GM12878 (cell line): ENCODE data around the gene SETBP1. TPM values are rescaled to one million over a fixed set of nuclear protein-coding genes. Genes with fewer than 3 reads are reported as not detected.

Experiments used
- BHLHE40 ChIP-seq, 2 experiments: fragments of 450-650 bp in 1 of 2; IDR thresholded peaks; 2 replicates each; pipeline ENCODE4 v1.6.1; 2011 to 2017; ENCODE audit warnings: low read depth in 2 of 2, borderline replicate concordance in 1 of 2, improper control_type of control experiment in 1 of 2, low read length in 1 of 2, mild to moderate bottlenecking in 1 of 2
- EGR1 ChIP-seq, 2 experiments: IDR thresholded peaks; 1 replicate in 1 of 2; 2 replicates in 1 of 2; pipeline ENCODE4 v1.6.1; 2011 to 2012; ENCODE audit warnings: low read depth in 2 of 2, low read length in 2 of 2, borderline replicate concordance in 1 of 2, mild to moderate bottlenecking in 1 of 2, moderate library complexity in 1 of 2
- ETV6 ChIP-seq, 2 experiments: fragments of 450-650 bp in 1 of 2; IDR thresholded peaks in 1 of 2; conservative IDR thresholded peaks in 1 of 2; 2 replicates each; pipeline ENCODE4 v1.6.1; 2014; ENCODE audit warnings: antibody characterized with exemption in 1 of 2, borderline replicate concordance in 1 of 2, low read depth in 1 of 2, mild to moderate bottlenecking in 1 of 2, moderate library complexity in 1 of 2
- GABPA ChIP-seq: IDR thresholded peaks from 2 replicates; pipeline ENCODE4 v1.6.1; 2014; ENCODE audit warnings: antibody characterized with exemption, low read depth, mild to moderate bottlenecking, inconsistent platforms
- JUNB ChIP-seq: IDR thresholded peaks from 2 replicates; pipeline ENCODE4 v1.6.1; 2016; ENCODE audit warnings: antibody characterized with exemption, mild to moderate bottlenecking
- PAX8 ChIP-seq: fragments of 450-650 bp; IDR thresholded peaks from 2 replicates; pipeline ENCODE4 v1.6.1; 2017; ENCODE audit warnings: mild to moderate bottlenecking, moderate library complexity
- RAD51 ChIP-seq: fragments of 450-650 bp; IDR thresholded peaks from 2 replicates; pipeline ENCODE4 v1.6.1; 2016; ENCODE audit warnings: moderate library complexity, mild to moderate bottlenecking, inconsistent platforms
- RB1 ChIP-seq: fragments of 450-650 bp; formaldehyde crosslinking; IDR thresholded peaks from 2 replicates; pipeline ENCODE4 v1.6.1; 2017; ENCODE audit warnings: mild to moderate bottlenecking, borderline replicate concordance
- RCOR1 ChIP-seq: conservative IDR thresholded peaks from 2 replicates; pipeline ENCODE4 v1.6.1; 2012; ENCODE audit warnings: low read depth, low read length, improper control_type of control experiment
- RELB ChIP-seq: fragments of 450-650 bp; IDR thresholded peaks from 2 replicates; pipeline ENCODE4 v1.6.1; 2017; ENCODE audit warnings: low read depth, mild to moderate bottlenecking, moderate library complexity
- SUZ12 ChIP-seq: fragments of 200-600 bp; sonication (generic); IDR thresholded peaks from one replicate; pipeline ENCODE4 v1.6.1; 2018; ENCODE audit warnings: antibody characterized with exemption, mild to moderate bottlenecking; ENCODE audit not compliant: unreplicated experiment
- TBL1XR1 ChIP-seq: IDR thresholded peaks from 2 replicates; pipeline ENCODE4 v1.6.1; 2012; ENCODE audit warnings: low read depth, low read length, improper control_type of control experiment
- TCF3 ChIP-seq: IDR thresholded peaks from 2 replicates; pipeline ENCODE4 v1.6.1; 2012; ENCODE audit warnings: low read depth, mild to moderate bottlenecking, low read length, borderline replicate concordance; ENCODE audit not compliant: insufficient read depth
- YY1 ChIP-seq: IDR thresholded peaks from 2 replicates; pipeline ENCODE4 v1.6.1; 2011; ENCODE audit warnings: low read depth, mild to moderate bottlenecking, low read length
- ZBTB11 ChIP-seq: fragments of 450-650 bp; formaldehyde crosslinking; IDR thresholded peaks from 2 replicates; pipeline ENCODE4 v1.5.0; 2022; ENCODE audit warnings: mild to moderate bottlenecking, missing genetic modification characterization
- ZNF207 ChIP-seq: fragments of 450-650 bp; IDR thresholded peaks from 2 replicates; pipeline ENCODE4 v1.6.1; 2014; ENCODE audit warnings: antibody characterized with exemption, mild to moderate bottlenecking, borderline replicate concordance
- ZNF687 ChIP-seq: fragments of 450-650 bp; IDR thresholded peaks from 2 replicates; pipeline ENCODE4 v1.6.1; 2017; ENCODE audit warnings: mild to moderate bottlenecking, moderate library complexity
- polyA plus RNA-seq, 11 experiments: library from polyadenylated mRNA; depleted of rRNA in 4 of 11; unstranded in 6 of 11; stranded (reverse) in 5 of 11; fragments of >200 nt; fragmentation: Nextera tagmentation in 4 of 11; fragmentation: Illumina TruSeq in 1 of 11; extraction: Ambion mirVana in 4 of 11; extraction: Trizol in 1 of 11; gene quantifications; 1 replicate in 1 of 11; 2 replicates in 10 of 11; pipeline versions ENCODE4 v1.2.1 to v1.2.3, GENCODE V29; 2011 to 2016; ENCODE audit warnings: inconsistent platforms in 2 of 11, missing spikeins in 2 of 11, low read depth in 1 of 11
- total RNA-seq, 4 experiments: library from RNA; depleted of rRNA in 3 of 4; stranded (reverse); fragments of >200 nt in 3 of 4; fragmentation: Illumina TruSeq in 1 of 4; extraction: Trizol in 1 of 4; gene quantifications; 2 replicates each; pipeline versions ENCODE4 v1.2.1 to v1.2.3, GENCODE V29; 2013 to 2021

Gene SETBP1
- total and polyA plus RNA-seq, 10 of the 15 experiments (the other 5 are each of a cell fraction or from before 2014, with no cell fraction given), result 0.99 to 29.7 (median 8.3) TPM

GRCh38 chr18:44709307-44710126 is 28.8 kb downstream of the SETBP1 start (continued):
- TF ChIP-seq ZNF687 (no peak), PAX8 (no peak), GABPA (no peak; the same call in 1 of the 2 replicates), ZBTB11 (no peak), SUZ12 (no peak), RELB (peak; percentile 77), YY1 (no peak), ZNF207 (no peak), EGR1 (IDR thresholded peaks at IDR 0.05; ENCODE audit: borderline replicate concordance in 1 of 2, low read depth in 2 of 2, low read length in 2 of 2) (peak in 1 of 2 experiments; percentile 32; a peak in 1 of 3 replicates), BHLHE40 (IDR thresholded peaks at IDR 0.05; ENCODE audit: borderline replicate concordance in 1 of 2, low read depth in 2 of 2, low read length in 1 of 2) (no peak), ETV6 (conservative IDR thresholded peaks at IDR 0.05 in 1 of 2, IDR thresholded peaks at IDR 0.05 in 1 of 2; ENCODE audit: borderline replicate concordance in 1 of 2, low read depth in 1 of 2) (peak in 1 of 2 experiments; percentile 84; a peak in 2 of 4 replicates), TBL1XR1 (0 out of 2 replicates have a peak, but pooled peaks have one; percentile 39), RCOR1 (no peak), JUNB (peak; percentile 98), TCF3 (peak; percentile 80; the same call in 1 of the 2 replicates), RB1 (no peak), RAD51 (no peak)
